AG09319 (cell line): ENCODE measurements around the gene ANAPC16.

ENCODE experiments used
- DNase-seq: peaks from one replicate; pipeline ENCODE4 v3.0.0-alpha.2; 2010; ENCODE audit warnings: low read depth; ENCODE audit errors: extremely low read depth
- TF ChIP-seq, protein P1 (sequence below): IDR thresholded peaks from 2 replicates; pipeline ENCODE4 v1.5.1; 2011; ENCODE audit warnings: low read depth, mild to moderate bottlenecking, inconsistent platforms, low read length, moderate library complexity

ANAPC16 gene

DNA sequence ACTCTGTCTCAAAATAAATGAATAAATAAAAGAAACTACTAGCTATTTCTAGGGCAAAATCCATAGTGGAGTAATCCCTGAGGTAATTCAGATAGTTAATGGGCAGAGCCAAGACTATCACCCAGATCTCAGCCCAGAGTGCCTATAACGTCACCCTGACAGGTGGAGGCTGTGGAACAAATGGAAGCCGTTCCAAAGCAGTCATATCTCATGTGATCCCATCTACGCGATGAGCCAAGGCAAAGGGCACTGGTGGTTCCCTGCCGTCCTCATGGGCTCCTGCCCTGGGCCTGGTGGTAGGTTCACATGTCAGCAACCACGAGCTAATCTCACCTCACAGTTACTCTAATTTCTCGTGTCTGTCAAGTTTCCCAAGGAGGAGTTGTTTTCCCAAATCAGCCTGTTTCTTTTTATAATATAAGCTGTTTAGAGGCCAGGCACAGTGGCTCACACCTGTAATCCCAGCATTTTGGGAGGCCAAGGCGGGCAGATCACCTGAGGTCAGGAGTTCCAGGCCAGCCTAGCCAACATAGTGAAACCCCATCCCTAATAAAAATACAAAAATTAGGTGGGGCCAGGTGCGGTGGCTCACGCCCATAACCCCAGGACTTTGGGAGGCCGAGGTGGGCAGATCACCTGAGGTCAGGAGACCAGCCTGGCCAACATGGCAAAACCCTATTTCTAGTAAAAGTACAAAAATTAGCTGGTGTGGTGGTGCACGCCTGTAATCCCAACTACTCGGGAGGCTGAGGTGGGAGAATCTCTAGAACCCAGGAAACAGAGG lies 22.8 kb downstream of the ANAPC16 start:
- TF ChIP-seq, protein P1, sequence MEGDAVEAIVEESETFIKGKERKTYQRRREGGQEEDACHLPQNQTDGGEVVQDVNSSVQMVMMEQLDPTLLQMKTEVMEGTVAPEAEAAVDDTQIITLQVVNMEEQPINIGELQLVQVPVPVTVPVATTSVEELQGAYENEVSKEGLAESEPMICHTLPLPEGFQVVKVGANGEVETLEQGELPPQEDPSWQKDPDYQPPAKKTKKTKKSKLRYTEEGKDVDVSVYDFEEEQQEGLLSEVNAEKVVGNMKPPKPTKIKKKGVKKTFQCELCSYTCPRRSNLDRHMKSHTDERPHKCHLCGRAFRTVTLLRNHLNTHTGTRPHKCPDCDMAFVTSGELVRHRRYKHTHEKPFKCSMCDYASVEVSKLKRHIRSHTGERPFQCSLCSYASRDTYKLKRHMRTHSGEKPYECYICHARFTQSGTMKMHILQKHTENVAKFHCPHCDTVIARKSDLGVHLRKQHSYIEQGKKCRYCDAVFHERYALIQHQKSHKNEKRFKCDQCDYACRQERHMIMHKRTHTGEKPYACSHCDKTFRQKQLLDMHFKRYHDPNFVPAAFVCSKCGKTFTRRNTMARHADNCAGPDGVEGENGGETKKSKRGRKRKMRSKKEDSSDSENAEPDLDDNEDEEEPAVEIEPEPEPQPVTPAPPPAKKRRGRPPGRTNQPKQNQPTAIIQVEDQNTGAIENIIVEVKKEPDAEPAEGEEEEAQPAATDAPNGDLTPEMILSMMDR: no peak
- no peak for DNase-seq

DNA sequence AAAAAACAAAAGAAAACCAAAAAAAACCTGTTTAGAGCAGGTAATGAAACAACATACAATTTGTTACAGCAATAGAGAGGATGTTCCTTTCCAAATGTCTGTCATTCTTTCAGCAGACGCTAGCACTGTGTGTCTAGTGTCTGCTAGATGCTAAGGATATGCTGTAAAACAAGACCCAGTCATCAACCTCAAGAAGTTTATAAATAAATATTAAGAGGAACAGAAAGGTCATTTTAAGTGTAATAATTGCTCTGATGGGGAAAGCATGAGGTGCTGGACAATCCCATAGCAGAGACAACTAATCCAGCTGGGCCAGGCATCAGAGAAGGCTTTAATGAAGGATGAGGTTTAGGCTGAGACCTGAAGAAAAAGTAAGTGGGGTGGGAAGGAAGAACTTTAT lies 23.6 kb downstream of the ANAPC16 start:
- TF ChIP-seq, protein P1: no peak
- no peak for DNase-seq

DNA sequence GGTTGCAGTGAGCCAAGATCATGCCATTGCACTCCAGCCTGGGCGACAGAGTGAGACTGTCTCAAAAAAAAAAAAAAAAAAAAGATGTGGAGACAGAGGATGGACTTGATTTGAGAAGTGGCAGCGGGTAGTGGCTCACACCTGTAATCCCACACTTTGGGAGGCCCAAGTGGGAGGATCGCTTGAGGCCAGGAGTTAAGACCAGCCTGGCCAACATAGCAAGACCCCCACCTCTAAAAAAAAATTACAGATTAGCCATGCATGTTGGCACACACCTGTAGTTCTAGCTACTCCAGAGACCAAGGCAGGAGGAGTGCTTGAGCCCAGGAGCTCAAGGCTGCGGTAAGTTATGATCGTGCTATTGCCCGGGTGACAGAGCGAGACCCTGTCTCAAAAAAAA lies 24.6 kb downstream of the ANAPC16 start:
- TF ChIP-seq, protein P1: no peak
- DNase-seq: no peak

DNA sequence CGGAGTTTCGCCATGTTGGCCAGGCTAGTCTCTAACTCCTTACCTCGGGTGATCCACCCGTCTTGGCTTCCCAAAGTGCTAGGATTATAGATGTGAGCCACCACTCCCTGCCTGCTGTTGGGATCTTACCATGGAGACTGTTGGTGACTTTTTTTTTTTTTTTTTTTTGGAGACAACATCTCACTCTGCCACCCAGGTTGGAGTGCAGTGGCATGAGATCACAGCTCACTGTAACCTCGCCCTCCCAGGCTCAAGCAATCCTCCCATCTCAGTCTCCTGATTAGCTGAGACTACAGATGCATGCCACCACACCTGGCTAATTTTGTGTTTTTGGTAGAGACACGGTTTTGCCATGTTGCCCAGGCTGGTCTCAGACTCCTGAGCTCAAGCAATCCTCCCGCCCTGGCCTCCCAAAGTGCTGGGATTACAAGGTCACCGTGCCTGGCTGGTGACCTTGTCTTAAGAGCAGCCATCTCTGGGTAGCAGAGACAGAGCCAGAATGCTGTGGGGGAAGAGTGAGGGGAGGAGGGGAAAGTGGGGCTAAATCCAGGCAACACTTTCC lies 26.0 kb downstream of the ANAPC16 start:
- TF ChIP-seq, protein P1: no peak
- no peak for DNase-seq

DNA sequence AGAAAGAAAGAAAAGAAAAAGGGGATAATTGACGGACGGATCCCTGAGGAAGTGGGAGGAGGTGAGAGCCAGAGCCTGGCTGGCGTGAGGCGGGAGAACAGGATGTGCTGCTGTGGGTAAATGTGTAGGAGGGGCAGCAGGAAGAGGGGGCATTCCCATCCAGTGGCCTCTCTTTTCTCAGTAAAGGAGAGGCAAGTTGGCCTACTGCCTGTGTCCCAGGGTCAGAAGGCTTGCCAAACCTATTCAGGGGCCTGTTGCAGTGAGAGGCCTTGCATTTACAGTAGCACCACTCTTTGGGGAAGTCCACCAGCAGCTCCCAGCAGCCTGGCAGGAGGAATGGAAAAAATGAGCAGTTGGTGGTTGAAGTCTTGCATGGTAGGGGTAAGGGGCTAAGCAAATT lies 26.9 kb downstream of the ANAPC16 start:
- no peak for DNase-seq
- TF ChIP-seq, protein P1: no peak

DNA sequence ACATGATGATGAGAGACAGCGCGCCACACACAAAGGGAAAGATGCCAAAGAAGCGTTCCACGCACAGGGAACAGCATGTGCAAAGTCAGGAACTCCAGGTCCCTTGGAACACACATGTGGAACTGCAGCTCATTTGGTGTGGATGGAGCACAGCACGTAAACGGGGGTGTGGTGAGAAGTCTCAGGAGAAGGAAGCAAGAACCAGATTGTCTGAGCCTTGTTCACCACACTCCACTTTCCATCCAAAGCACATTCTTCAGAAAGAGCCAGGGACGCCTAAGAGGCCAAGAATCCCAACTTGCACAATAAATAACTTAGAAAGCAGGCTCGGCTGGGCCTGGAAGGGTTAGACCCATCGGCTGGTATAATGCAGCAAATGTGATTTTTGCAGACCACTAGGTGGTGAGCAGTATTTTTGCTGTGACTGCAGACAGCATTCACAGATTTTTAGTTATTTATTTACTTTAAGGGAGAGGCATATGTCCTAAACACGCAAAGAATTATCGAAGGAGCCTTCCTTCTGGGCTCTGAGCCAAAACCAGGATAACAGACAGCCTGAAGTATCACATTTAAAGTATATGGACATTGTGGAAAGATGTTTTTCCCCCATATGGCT lies 28.1 kb downstream of the ANAPC16 start:
- TF ChIP-seq, protein P1: peak; percentile 55
- DNase-seq: peak; percentile 94

DNA sequence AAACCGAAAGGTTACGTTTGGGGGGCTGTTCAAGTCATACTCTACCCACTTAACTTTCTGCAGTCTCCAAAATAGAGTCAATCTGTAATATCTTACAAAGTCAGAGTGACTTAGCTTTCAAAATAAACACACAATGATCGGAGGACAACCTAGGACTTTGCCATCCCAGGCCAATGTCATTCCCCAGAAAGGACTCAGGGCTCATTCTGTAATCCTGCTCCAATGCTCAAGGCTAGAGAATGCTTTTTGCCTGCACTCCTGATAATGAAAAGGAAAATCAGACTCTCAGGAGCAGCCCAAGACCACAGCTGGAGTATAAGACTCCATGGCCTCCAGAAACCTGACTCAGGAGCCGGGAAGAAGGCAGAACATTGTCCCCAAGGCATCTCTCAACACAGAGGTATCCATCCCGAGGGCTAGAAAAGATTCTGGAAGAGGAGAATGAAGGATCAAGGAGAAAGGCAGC lies 28.8 kb downstream of the ANAPC16 start:
- TF ChIP-seq, protein P1: no peak
- DNase-seq: no peak
